HG02840 (cell line): ENCODE measurements around the gene USP12.
A peak's percentile ranks its signal among the peaks of the same experiment; 100 is the strongest.
"Not testable (repeated sequence)": the region's sequence is repeated elsewhere in the genome, so short reads cannot be mapped to it uniquely, and the experiment has no call there.

Experiments
- ATAC-seq: cut with Tn5 transposase; IDR thresholded peaks from one replicate; pipeline ENCODE4 v1.9.1; 2021; ENCODE audit warnings: mild to moderate bottlenecking, moderate library complexity, moderate number of reproducible peaks; ENCODE audit not compliant: unreplicated experiment, low FRiP score

Gene USP12, protein sequence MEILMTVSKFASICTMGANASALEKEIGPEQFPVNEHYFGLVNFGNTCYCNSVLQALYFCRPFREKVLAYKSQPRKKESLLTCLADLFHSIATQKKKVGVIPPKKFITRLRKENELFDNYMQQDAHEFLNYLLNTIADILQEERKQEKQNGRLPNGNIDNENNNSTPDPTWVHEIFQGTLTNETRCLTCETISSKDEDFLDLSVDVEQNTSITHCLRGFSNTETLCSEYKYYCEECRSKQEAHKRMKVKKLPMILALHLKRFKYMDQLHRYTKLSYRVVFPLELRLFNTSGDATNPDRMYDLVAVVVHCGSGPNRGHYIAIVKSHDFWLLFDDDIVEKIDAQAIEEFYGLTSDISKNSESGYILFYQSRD

DNA sequence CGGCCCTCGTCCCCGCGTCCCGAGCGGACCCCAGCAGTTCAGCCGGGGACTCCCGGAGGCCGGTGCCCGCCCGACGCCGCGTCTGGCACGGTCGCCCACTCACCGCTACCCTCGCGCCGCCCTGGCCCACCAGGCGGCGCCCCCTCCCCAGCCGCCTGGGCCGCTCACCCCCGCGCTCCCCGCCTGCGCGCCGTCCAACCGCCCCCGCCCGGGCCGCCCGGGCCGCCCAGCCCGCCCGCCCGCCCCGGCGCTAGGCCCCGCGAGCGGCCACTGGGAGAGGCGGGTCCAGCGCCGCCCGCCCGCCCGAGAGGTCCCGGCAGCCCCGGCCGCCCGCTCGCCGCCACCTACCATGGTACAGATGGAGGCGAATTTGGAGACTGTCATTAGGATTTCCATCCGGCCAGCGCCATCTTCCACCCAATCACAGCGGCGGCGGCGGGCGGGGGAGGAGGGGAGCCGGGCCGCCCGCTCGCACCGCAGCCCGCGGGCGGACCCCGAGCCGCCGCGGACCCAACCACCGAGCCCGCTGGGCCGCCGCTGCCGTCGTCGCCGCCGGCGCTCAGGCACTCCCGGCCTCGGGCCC is at the start of gene USP12:
USP12 (minus strand) TSS at position 568 of the 583 bp plus-strand sequence; CDS start at position 396, 172 bp downstream.
- ATAC-seq: peak; percentile 17

DNA sequence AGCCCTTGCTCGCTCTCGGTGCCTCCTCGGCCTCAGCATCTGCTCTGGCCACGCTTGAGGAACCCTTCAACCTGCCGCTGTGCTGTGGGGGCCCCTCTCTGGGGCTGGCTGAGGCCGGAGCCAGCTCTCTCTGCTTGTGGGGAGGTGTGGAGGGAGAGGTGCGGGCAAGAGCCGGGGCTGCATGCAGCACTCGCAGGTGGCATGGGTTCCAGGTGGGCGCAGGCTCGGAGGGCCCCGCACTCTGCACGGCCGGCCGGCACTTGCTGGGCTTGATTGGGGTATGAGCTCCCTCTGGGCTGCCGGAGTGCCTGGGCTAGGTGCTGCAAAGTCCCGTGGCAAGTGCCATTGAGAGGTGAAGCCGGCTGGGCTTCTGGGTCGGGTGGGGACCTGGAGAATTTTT is 48.0 kb upstream of the USP12 start:
- no peak for ATAC-seq

GRCh38 chr13:27218861-27219260 is 47.2 kb upstream of the USP12 start:
- ATAC-seq: not testable (repeated sequence)

DNA sequence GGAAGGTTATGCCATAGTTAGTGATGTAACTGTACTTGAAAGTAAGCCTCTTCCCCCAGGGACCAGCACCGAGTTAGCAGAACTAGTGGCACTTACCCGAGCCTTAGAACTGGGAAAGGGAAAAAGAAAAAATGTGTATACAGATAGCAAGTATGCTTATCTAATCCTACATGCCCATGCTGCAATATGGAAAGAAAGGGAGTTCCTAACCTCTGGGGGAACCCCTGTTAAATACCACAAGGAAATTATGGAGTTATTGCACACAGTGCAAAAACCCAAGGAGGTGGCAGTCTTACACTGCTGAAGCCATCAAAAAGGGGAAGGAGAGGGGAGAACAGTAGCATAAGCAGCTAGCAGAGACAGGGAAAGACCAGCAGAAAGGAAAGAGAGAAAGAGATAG is 46.2 kb upstream of the USP12 start:
- not testable (repeated sequence) for ATAC-seq

DNA sequence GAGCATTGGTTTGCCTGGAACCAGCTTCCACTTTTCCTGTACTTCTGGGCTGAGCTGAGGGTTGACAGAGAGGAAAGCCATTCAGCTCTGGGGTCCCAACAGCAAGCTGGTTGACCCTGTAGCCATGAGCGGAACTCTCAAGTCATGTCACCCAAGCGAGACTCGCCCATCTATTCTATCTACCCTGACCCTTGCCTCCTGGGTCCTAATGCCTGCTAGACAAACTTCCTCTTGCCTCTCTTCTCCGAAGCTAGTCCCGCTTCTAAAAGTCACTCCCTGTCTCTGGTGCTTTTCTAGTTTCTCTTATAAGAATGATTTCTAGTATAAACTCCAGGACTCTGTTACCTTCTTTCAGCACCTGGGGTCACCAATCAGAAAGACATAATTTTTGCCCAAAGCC is 41.8 kb upstream of the USP12 start:
- ATAC-seq: not testable (repeated sequence)

DNA sequence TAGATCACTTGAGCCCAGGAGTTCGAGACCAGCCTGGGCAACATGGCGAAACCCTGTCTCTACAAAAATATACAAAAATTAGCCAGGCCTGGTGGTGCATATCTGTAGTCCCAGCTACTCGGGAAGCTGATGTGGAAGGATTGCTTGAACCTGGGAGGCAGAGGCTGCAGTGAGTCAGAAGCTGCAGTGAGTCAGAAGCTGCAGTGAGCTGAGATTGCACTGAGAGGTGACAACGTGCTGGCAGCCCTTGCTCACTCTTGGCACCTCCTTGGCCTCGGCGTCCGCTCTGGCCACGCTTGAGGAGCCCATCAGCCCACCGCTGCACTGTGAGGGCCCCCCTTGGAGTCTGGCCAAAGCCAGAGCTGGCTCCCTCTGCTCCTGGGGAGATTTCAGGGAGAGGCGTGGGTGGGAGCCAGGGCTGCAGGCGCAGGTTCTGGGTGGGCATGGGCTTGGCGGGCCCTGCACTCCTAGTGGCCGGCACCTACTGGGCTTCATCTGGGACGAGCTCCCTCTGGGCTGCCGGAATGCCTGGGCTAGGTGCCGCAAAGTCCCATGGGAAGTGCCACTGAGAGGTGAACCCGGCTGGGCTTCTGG is 40.3 kb upstream of the USP12 start:
- no peak for ATAC-seq

- no peak for ATAC-seq
Observed at GRCh38 chr13:27211271-27211670, 39.7 kb upstream of the USP12 start.

GRCh38 chr13:27208514-27208913 is 36.9 kb upstream of the USP12 start:
- no peak for ATAC-seq

GRCh38 chr13:27203854-27204253 is 32.2 kb upstream of the USP12 start:
- ATAC-seq: no peak

- ATAC-seq: no peak
Observed at GRCh38 chr13:27203186-27203585, 31.6 kb upstream of the USP12 start.

DNA sequence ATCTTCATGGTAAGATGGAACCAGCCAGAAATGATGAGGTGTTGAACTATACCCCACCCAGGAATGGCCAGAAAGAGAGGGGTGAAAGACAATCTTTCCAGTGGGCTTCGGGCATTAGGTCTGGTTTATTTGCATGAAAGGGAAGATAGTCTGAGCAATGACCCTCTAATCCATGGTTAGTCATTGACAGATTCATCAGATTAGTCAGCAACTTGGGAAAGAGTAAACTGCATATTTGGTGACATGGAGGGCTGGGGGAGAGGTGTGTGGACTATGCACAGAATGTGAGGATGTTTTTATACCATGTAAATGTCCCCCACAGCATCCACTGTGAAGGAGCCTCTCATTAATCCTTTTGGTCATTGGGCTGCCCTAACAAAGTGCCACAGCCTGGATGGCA is 30.1 kb upstream of the USP12 start:
- no peak for ATAC-seq

- no peak for ATAC-seq
Observed at GRCh38 chr13:27200413-27201070, 28.9 kb upstream of the USP12 start.

- ATAC-seq: no peak
Observed at GRCh38 chr13:27199696-27200095, 28.1 kb upstream of the USP12 start.

GRCh38 chr13:27199211-27199610 is 27.6 kb upstream of the USP12 start:
- no peak for ATAC-seq

DNA sequence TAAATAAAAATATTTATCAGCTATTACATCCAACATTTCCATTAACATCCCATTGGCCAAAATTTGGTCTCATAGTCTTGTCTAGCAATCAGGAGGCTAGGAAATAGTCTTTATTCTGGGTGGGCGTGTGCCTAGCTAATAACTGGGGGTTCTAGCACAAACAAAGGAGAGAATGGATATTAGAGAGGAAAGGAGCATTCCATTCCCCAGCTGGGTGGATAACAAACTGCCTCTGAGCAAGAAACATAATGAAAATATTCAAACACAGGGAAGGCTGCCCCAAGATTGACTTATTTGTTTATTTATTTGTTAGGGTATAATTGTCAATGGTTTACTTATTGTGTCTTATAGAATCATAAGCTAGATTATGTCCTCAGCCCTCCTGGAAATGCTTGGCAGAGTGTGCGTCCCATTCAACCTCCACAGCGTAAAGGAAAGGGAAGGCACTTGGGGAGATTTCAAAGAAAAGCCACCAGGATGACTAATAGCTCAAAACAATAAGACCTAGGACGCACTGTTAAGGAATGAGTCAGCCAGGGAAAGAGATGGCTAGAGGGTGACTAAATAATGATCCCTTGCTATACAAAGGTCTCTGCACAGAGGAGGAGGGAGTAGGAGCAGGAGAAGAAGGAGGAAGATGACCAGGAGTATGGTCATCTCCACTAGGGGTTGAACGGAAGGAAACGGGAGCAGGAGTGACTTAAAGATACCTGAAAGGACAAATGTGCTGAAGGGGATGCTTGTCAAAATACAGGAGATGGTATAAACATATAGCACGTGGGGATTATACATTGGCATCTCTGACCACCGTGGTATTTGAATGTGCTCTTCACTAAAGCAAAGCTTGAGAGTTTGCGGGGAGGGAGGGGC is 23.5 kb upstream of the USP12 start:
- ATAC-seq: no peak

DNA sequence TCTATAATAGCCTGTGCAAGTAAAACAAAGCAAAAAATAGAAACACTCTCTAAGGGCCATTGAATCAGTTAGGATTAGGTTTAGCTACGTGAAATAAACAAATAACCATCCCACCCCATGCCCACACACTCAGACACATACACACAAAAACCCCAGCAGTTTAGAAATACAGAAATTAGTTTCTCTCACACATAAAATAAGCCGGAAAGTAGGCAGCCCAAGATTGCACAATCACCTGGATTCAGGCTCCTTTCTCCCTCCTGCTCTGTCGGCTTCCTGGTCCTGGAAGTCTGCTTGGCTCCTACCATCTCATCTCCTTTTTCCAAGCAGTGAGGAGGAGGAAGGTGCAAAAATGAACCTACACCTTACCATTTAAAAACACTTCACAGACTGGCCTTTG is 22.6 kb upstream of the USP12 start:
- no peak for ATAC-seq

GRCh38 chr13:27193496-27193895 is 21.9 kb upstream of the USP12 start:
- ATAC-seq: no peak

- no peak for ATAC-seq
Observed at GRCh38 chr13:27192973-27193372, 21.4 kb upstream of the USP12 start.

DNA sequence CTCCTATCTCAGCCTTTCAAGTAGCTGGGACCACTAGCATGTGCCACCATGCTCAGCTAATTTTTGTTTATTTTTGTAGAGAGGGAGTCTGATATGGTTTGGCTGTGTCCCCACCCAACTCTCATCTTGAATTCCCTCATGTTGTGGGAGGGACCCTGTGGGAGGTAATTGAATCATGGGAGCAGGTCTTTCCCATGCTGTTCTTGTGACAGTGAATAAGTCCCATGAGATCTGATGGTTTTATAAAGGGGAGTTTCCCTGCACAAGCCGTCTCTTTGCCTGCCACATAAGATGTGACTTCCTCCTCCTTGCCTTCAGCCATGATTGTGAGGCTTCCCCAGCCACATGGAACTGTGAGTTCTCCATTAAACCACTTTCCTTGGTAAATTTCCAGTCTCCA is 20.8 kb upstream of the USP12 start:
- not testable (repeated sequence) for ATAC-seq

DNA sequence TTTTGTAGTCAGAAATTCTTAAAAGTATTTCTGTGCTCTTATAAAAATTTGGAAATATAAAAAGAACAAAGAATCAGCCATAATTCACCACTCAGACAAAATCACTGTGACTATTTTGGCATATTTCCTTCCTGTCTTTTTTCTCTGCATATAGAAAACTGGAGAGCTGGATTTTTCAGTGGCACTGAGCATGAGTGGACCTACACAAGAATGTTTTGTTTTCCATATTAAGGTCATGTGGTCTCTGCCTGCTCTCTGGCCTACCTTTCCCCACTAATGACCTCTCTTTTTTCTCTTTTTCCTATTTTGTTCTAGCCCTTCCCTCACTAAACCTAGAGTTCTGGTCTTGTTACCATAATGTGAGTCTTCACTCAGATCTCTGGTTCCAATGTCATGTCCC is 17.6 kb upstream of the USP12 start:
- no peak for ATAC-seq
